Breast epithelium (tissue), 4 donors: Measurements from ENCODE around the gene ZNF302. TPM values are rescaled to one million over a fixed set of nuclear protein-coding genes. Genes with fewer than 3 reads are reported as not detected.

Experiments used
- DNase-seq, 2 donors: peaks; one replicate each; pipeline ENCODE4 v3.0.0-alpha.2; 2019; ENCODE audit warnings: low spot score in 2 of 2
- H3K27ac ChIP-seq, 2 donors: fragments of 200-600 bp; sonication (generic) in 1 of 2; one replicate each; pipeline ENCODE4 v1.5.1; 2016 to 2019; ENCODE audit warnings: mild to moderate bottlenecking in 1 of 2
- H3K27me3 ChIP-seq, 2 donors: fragments of 200-600 bp; sonication (generic) in 1 of 2; one replicate each; pipeline versions ENCODE4 v1.5.1 to v1.6.0; 2017 to 2019; ENCODE audit warnings: control low read depth in 1 of 2, mild to moderate bottlenecking in 1 of 2
- H3K36me3 ChIP-seq: fragments of 200-600 bp; one replicate; pipeline ENCODE4 v1.5.1; 2019
- H3K4me1 ChIP-seq, 2 donors: fragments of 200-600 bp; sonication (generic); one replicate each; pipeline ENCODE4 v1.5.1; 2016 to 2019; ENCODE audit warnings: control low read depth in 1 of 2
- H3K4me3 ChIP-seq, 3 donors: fragments of 200-600 bp; sonication (generic); 1 replicate in 2 of 3; 2 replicates in 1 of 3; pipeline ENCODE4 v1.5.1; 2016 to 2019; ENCODE audit warnings: mild to moderate bottlenecking in 3 of 3, moderate library complexity in 2 of 3
- H3K9me3 ChIP-seq, 2 donors: fragments of 200-600 bp; sonication (generic) in 1 of 2; one replicate each; pipeline ENCODE4 v1.5.1; 2016 to 2019; ENCODE audit warnings: control low read depth in 1 of 2
- CTCF ChIP-seq, 3 donors: fragments of 450-650 bp; IDR thresholded peaks; one replicate each; pipeline ENCODE4 v1.5.1; 2016 to 2017; ENCODE audit warnings: antibody characterized with exemption in 3 of 3, mild to moderate bottlenecking in 3 of 3, moderate library complexity in 3 of 3
- POLR2A ChIP-seq: fragments of 450-650 bp; IDR thresholded peaks from one replicate; pipeline ENCODE4 v1.6.1; 2016; ENCODE audit warnings: antibody characterized with exemption, mild to moderate bottlenecking, moderate library complexity
- POLR2AphosphoS5 ChIP-seq, 3 donors: sonication (generic); formaldehyde crosslinking; IDR thresholded peaks; one replicate each; pipeline ENCODE4 v1.6.1; 2017; ENCODE audit warnings: antibody characterized with exemption in 3 of 3
- intact Hi-C: fragments of 100-400 bp; cut with DNase I; formaldehyde crosslinking; loops from one replicate; pipeline ENCODE4 v1.15.1; 2023; ENCODE audit warnings: low total_unique reads
- total RNA-seq, 3 donors: library from RNA; depleted of rRNA; stranded (reverse); fragments of >200 nt; gene quantifications; one replicate each; pipeline ENCODE4 v1.1.0, GENCODE V29; 2016

ZNF302 gene
- total RNA-seq, 3 donors from 2014 or later: 24.2 to 54.2 (median 33.1) TPM

GRCh38 chr19:34733266-34733745, 55.8 kb downstream of the ZNF302 start:
- TF ChIP-seq POLR2AphosphoS5 (IDR thresholded peaks at IDR 0.05) (peak in 1 of 3 donors; percentile 6), POLR2A (no peak)
- Histone ChIP-seq H3K4me3 (peak overlapping the region; percentile 66 to 95 (median 91)), H3K27me3 (no peaks in the 10 kb centered on the region), H3K36me3 (peaks cover 6% of the 10 kb centered on the region), H3K27ac (peak overlapping the region; percentile 99 to 100), H3K9me3 (peaks cover 2 to 15% of the 10 kb centered on the region in 2 donors), H3K4me1 (peaks cover 0 to 10% of the 10 kb centered on the region in 2 donors)
- DNase-seq: no peak
- intact Hi-C loops: no loop called here

GRCh38 chr19:34733746-34734536, 56.5 kb downstream of the ZNF302 start, which contains the start of gene ZNF181:
Gene ZNF181, plus strand, starts transcription at chr19:34734243. Its CDS starts 795 bp downstream, at chr19:34735038.
- Histone ChIP-seq H3K9me3 (peaks cover 6 to 21% of the 10 kb centered on the region in 2 donors), H3K4me1 (peaks cover 0 to 10% of the 10 kb centered on the region in 2 donors), H3K27ac (peak within 1 kb of the TSS; percentile 99 to 100), H3K4me3 (peak within 1 kb of the TSS; percentile 66 to 95 (median 91)), H3K36me3 (peaks cover 6% of the 10 kb centered on the region), H3K27me3 (no peaks in the 10 kb centered on the region)
- intact Hi-C loops: no loop called here
- TF ChIP-seq POLR2AphosphoS5 (IDR thresholded peaks at IDR 0.05): peak; percentile 74 to 90 (median 77)
- TF ChIP-seq POLR2A: no peak
- DNase-seq: peak; percentile 81 to 86

- Histone ChIP-seq H3K9me3 (peaks cover 11 to 28% of the 10 kb centered on the region in 2 donors), H3K27me3 (no peaks in the 10 kb centered on the region), H3K4me3 (peak overlapping the region; percentile 66 to 95 (median 91)), H3K36me3 (peaks cover 12% of the 10 kb centered on the region), H3K4me1 (peaks cover 0 to 10% of the 10 kb centered on the region in 2 donors), H3K27ac (peak overlapping the region; percentile 99 to 100)
- no peak for DNase-seq
- intact Hi-C loops: no loop called here
- no peak for TF ChIP-seq POLR2AphosphoS5 (IDR thresholded peaks at IDR 0.05)
- TF ChIP-seq POLR2A: no peak
- no peak for TF ChIP-seq CTCF (IDR thresholded peaks at IDR 0.05)
These were observed 57.1 kb downstream of the ZNF302 start for GRCh38 chr19:34734537-34735103.

Other genes with a start within 250 kb of the ZNF302 start
- 100 to 1,000 TPM; 105 to 176 (median 127) TPM for gene UBA2, start 249.3 kb upstream of the ZNF302 start, total RNA-seq
- 10 to 100 TPM; 11.9 to 20.6 (median 14.9) TPM for gene WTIP, start 195.9 kb upstream of the ZNF302 start, total RNA-seq
- 1 to 10 TPM in 1 of 3 donors, under 1 TPM in 2; 0.80 to 5.6 (median 0.98) TPM for gene SCGB2B2, start 519 bp upstream of the ZNF302 start, total RNA-seq
- 10 to 100 TPM; 15.7 to 48.3 (median 22.0) TPM for gene ZNF181, start 56.6 kb downstream of the ZNF302 start, total RNA-seq
- gene ZNF599, start 95.5 kb downstream of the ZNF302 start, total RNA-seq: 10 to 100 TPM in 1 of 3 donors, 1 to 10 TPM in 2; 5.6 to 12.7 (median 8.2) TPM
- gene ZNF30, start 249.2 kb downstream of the ZNF302 start, total RNA-seq: 1 to 10 TPM; 1.6 to 3.8 (median 2.0) TPM